ENCODE results near the gene CANX. TPM values are rescaled to one million over a fixed set of nuclear protein-coding genes. Genes with fewer than 3 reads are reported as not detected.

The CANX gene
- total and polyA plus RNA-seq, 9 of the 15 experiments (the other 6 are each of a cell fraction or from before 2014, with no cell fraction given): 155 to 893 (median 589) TPM

GRCh38 chr5:179699616-179700237, 960 bp downstream of the CANX start (continued):
- TF ChIP-seq ZNF592 (IDR thresholded peaks at IDR 0.05): 0 out of 2 replicates have a peak, but pooled peaks have one; percentile 17
- TF ChIP-seq MXD1 (CRISPR knock-in tag; IDR thresholded peaks at IDR 0.05; ENCODE audit: borderline replicate concordance, poor library complexity, severe bottlenecking): no peak
- TF ChIP-seq MLLT1 (IDR thresholded peaks at IDR 0.05): peak in 1 of 2 experiments; percentile 14; a peak in 2 of 4 replicates
- TF ChIP-seq CBFB (CRISPR knock-in tag; IDR thresholded peaks at IDR 0.05): 0 out of 2 replicates have a peak, but pooled peaks have one; percentile 40
- TF ChIP-seq MIER1 (IDR thresholded peaks at IDR 0.05; ENCODE audit: low read depth): 0 out of 2 replicates have a peak, but pooled peaks have one; percentile 16
- TF ChIP-seq ZBED1 (IDR thresholded peaks at IDR 0.05): 0 out of 2 replicates have a peak, but pooled peaks have one; percentile 38
- peak; percentile 8 for TF ChIP-seq PRDM10 (IDR thresholded peaks at IDR 0.05; ENCODE audit: partially characterized antibody)
- no peak for TF ChIP-seq CLOCK (CRISPR knock-in tag; IDR thresholded peaks at IDR 0.05; ENCODE audit: borderline replicate concordance)
- TF ChIP-seq NFATC3 (IDR thresholded peaks at IDR 0.05): no peak
- no peak for TF ChIP-seq ASH1L (IDR thresholded peaks at IDR 0.05; ENCODE audit: borderline replicate concordance, low read depth, partially characterized antibody)
- 0 out of 4 replicates have a peak, but pooled peaks of 1 of the 2 experiments have one; percentile 14 for TF ChIP-seq KDM1A (IDR thresholded peaks at IDR 0.05)
- 0 out of 2 replicates have a peak, but pooled peaks have one; percentile 15 for TF ChIP-seq ZNF175 (CRISPR knock-in tag; IDR thresholded peaks at IDR 0.05; ENCODE audit: low read depth)
- 0 out of 2 replicates have a peak, but pooled peaks have one; percentile 28 for TF ChIP-seq SREBF2 (CRISPR knock-in tag; IDR thresholded peaks at IDR 0.05)
- peak; percentile 27; the same call in 1 of the 2 replicates for TF ChIP-seq GATAD2B (IDR thresholded peaks at IDR 0.05; ENCODE audit: borderline replicate concordance)
